Heart left ventricle (tissue), 16 donors: ENCODE data around the gene TAF5. TPM values are rescaled to one million over a fixed set of nuclear protein-coding genes. Genes with fewer than 3 reads are reported as not detected.

ENCODE experiments used
- ATAC-seq, 4 donors: fragments of 200-7000 bp; cut with Tn5 transposase; one replicate each; pipeline ENCODE4 v1.9.1; 2020 to 2022; ENCODE audit warnings: moderate library complexity in 4 of 4, mild to moderate bottlenecking in 3 of 4, moderate number of reproducible peaks in 1 of 4
- DNase-seq, 5 donors: peaks; one replicate each; pipeline ENCODE4 v3.0.0-alpha.2; 2020
- H3K27ac ChIP-seq, 12 donors: fragments of 200-600 bp; sonication (generic) in 4 of 12; one replicate each; pipeline versions ENCODE4 v1.5.0 to v1.8.0; 2016 to 2022; ENCODE audit warnings: mild to moderate bottlenecking in 2 of 12
- H3K27me3 ChIP-seq, 9 donors: fragments of 200-600 bp; sonication (generic) in 2 of 9; one replicate each; pipeline versions ENCODE4 v1.5.1 to v1.8.0; 2016 to 2022; ENCODE audit warnings: mild to moderate bottlenecking in 3 of 9
- H3K36me3 ChIP-seq, 9 donors: fragments of 200-600 bp; sonication (generic) in 2 of 9; one replicate each; pipeline versions ENCODE4 v1.5.0 to v1.8.0; 2018 to 2022; ENCODE audit warnings: mild to moderate bottlenecking in 2 of 9
- H3K4me1 ChIP-seq, 12 donors: fragments of 200-600 bp; sonication (generic) in 4 of 12; one replicate each; pipeline versions ENCODE4 v1.5.0 to v1.8.0; 2016 to 2022; ENCODE audit warnings: mild to moderate bottlenecking in 3 of 12
- H3K4me3 ChIP-seq, 12 donors: fragments of 200-600 bp; sonication (generic) in 4 of 12; one replicate each; pipeline versions ENCODE4 v1.5.0 to v1.8.0; 2017 to 2022; ENCODE audit warnings: mild to moderate bottlenecking in 9 of 12, moderate library complexity in 4 of 12
- H3K9me3 ChIP-seq, 12 donors: fragments of 200-600 bp; sonication (generic) in 4 of 12; one replicate each; pipeline versions ENCODE4 v1.5.0 to v1.8.0; 2016 to 2022; ENCODE audit warnings: mild to moderate bottlenecking in 1 of 12
- POLR2A ChIP-seq, 2 donors: fragments of 450-650 bp; IDR thresholded peaks; one replicate each; pipeline ENCODE4 v1.6.1; 2017; ENCODE audit warnings: antibody characterized with exemption in 2 of 2, mild to moderate bottlenecking in 2 of 2, moderate library complexity in 2 of 2
- WGBS, 4 donors: extraction: QIAGEN DNeasy Blood & Tissue Kit in 2 of 4; methylation state at CpG; one replicate each; pipeline versions ENCODE4 v1.1.5 to v1.1.7; 2013 to 2018; 5-methylcytosine and 5-hydroxymethylcytosine counted together
- intact Hi-C, 10 donors: fragments of 100-400 bp; cut with DNase I; formaldehyde crosslinking; loops; one replicate each; pipeline versions ENCODE4 v1.11.1 to v1.14.2; 2022
- long read RNA-seq, 3 donors: library from polyadenylated mRNA; unstranded; transcript quantifications; one replicate each; pipeline ENCODE4 v2.0.0, GENCODE V29; 2020 to 2021
- polyA plus RNA-seq, 2 donors: library from polyadenylated mRNA; stranded (reverse); fragments of 200-250 nt; gene quantifications; one replicate each; pipeline ENCODE4 v1.2.3, GENCODE V29; 2013
- total RNA-seq, 9 donors: library from RNA; depleted of rRNA in 2 of 9; stranded (reverse); fragments of >200 nt in 2 of 9; fragmentation: NEBNext Ultra II Directional in 3 of 9; extraction: Animal tissue kit (Norgen Biotek cat#: 25700) in 3 of 9; gene quantifications; one replicate each; pipeline versions ENCODE4 v1.1.0 to v1.2.4, GENCODE V29; 2016 to 2023
- TF ChIP-seq, protein P1 (sequence below), 12 donors: fragments of 200-600 bp; sonication (generic) in 4 of 12; IDR thresholded peaks; one replicate each; pipeline versions ENCODE4 v1.5.0 to v1.8.0; 2018 to 2022; ENCODE audit warnings: antibody characterized with exemption in 12 of 12, mild to moderate bottlenecking in 5 of 12
- donor health status: ischemic (EF 13 %, LVEDD 7.1; RV severe dilation, severe dysfunction).
- donor health status: healthy with polysubstance abuse.
- donor health status: DM: no; HTN: yes; CAD: no.
- donor health status: DM: no; HTN: no; CAD: no.
- donor health status: ischemic (EF 25% LVEDD 6.9; RV normal size, moderate dysfunction).
- donor health status: ischemic (EF 25% LVEDD 5.7; RV mildly dilated, moderate dysfunction).
- donor health status: healthy.
- donor health status: DM: yes; HTN: yes; CAD: no.
- donor health status: ischemic (EF 35%, LVEDD 5.7; RV mildly dilated, moderate dysfunction).
- donor health status: nonischemic (EF 11% LVEDD 7.7; RV severe dilation, severe dysfunction).
- donor health status: DM: yes; HTN: yes; CAD: no.
- donor health status: PGD.
- donor health status: ischemic (EF 29% LVEDD 5.4; RV normal size, mild dysfunction).
- donor health status: nonischemic (EF 23%, LVEDD 6.1; RV moderate dilation, normal function).

The TAF5 gene
- total RNA-seq, result 1 to 10 TPM; 1.1 to 3.3 (median 2.1) TPM
- 1 to 10 TPM; 1.2 to 2.1 TPM for polyA plus RNA-seq
- long read RNA-seq, donor 1, transcript TAF5-201 (11 exons, 3,268 nt), result major isoform, 5 of 8 reads
- long read RNA-seq, donor 1, partial matches to known transcripts, result 0 of 8 reads
- long read RNA-seq, donor 1, other reads (novel, unspliced or antisense), result 3 of 8 reads
- long read RNA-seq, donor 2, partial matches to known transcripts, result 0 of 2 reads
- long read RNA-seq, donor 2, other reads (novel, unspliced or antisense), result 1 of 2 reads
- long read RNA-seq, donor 3, transcript TAF5-201 (11 exons, 3,268 nt), result major isoform, 5 of 12 reads
- long read RNA-seq, donor 3, partial matches to known transcripts, result 5 of 12 reads
- long read RNA-seq, donor 3, other reads (novel, unspliced or antisense), result 2 of 12 reads

DNA sequence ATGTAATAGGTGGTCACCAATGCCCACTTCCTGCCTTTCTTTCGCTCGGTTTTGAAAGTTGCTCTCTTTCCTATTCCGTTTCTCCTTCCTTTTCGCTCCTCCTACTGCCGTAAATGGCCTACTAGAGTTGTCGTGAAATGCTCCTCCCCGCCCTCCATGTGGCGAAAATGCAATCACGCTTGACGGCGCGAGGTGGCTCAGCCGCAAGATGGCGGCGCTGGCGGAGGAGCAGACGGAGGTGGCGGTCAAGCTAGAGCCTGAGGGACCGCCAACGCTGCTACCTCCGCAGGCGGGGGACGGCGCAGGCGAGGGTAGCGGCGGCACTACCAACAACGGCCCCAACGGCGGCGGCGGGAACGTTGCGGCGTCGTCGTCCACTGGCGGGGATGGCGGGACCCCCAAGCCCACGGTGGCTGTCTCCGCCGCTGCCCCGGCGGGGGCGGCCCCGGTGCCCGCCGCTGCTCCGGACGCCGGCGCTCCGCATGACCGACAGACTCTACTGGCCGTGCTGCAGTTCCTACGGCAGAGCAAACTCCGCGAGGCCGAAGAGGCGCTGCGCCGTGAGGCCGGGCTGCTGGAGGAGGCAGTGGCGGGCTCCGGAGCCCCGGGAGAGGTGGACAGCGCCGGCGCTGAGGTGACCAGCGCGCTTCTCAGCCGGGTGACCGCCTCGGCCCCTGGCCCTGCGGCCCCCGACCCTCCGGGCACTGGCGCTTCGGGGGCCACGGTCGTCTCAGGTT lies at the start of gene TAF5:
TAF5 (plus strand) TSS at position 195 of the 737 bp plus-strand sequence; CDS start at position 209, 14 bp downstream.
- TF ChIP-seq POLR2A (IDR thresholded peaks at IDR 0.05), result peak; percentile 23 to 94
- TF ChIP-seq, protein P1, sequence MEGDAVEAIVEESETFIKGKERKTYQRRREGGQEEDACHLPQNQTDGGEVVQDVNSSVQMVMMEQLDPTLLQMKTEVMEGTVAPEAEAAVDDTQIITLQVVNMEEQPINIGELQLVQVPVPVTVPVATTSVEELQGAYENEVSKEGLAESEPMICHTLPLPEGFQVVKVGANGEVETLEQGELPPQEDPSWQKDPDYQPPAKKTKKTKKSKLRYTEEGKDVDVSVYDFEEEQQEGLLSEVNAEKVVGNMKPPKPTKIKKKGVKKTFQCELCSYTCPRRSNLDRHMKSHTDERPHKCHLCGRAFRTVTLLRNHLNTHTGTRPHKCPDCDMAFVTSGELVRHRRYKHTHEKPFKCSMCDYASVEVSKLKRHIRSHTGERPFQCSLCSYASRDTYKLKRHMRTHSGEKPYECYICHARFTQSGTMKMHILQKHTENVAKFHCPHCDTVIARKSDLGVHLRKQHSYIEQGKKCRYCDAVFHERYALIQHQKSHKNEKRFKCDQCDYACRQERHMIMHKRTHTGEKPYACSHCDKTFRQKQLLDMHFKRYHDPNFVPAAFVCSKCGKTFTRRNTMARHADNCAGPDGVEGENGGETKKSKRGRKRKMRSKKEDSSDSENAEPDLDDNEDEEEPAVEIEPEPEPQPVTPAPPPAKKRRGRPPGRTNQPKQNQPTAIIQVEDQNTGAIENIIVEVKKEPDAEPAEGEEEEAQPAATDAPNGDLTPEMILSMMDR (IDR thresholded peaks at IDR 0.05), result peak in 1 of 12 donors; percentile 15

DNA sequence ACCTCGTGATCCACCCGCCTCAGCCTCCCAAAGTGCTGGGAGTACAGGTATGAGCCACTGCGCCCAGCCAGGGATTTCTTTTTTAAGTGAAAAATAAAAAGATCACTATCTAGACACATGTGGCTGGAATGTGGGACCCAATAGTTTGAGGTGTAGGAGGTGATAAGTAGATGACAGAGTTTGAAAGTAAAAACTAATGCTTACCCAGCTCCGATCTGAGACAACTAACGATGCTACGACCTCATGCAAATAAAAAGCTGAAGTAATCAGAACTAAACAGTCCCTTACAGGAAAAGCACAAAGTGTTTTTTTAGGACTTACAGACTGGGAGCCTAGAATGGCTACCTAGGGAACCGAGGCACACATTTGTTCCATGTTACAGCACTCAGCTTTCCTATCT lies 39.9 kb upstream of the TAF5 start:
- peaks cover 0 to 94% (median 82%) of the 10 kb centered on the region in 9 donors for H3K36me3 ChIP-seq

More for the DNA sequence above, at the start of gene TAF5:
- ATAC-seq (peak; percentile 28 to 92 (median 89)), DNase-seq (peak; percentile 93 to 95 (median 93))
- 0 to 1% (median 1%) methylated on average over 34 to 81 of the region's 81 CpGs for WGBS, 4 donors
- H3K27me3 ChIP-seq, result no peaks in the 10 kb centered on the region
- intact Hi-C loops, result no loop called here
- peak within 1 kb of the TSS; percentile 49 to 99 (median 87) for H3K4me3 ChIP-seq
- H3K9me3 ChIP-seq, result no peaks in the 10 kb centered on the region
- H3K27ac ChIP-seq, result peak within 1 kb of the TSS; percentile 26 to 95 (median 88)
- H3K4me1 ChIP-seq, result peaks cover 6 to 25% (median 9%) of the 10 kb centered on the region in 12 donors
- peaks cover 0 to 2% (median 0%) of the 10 kb centered on the region in 9 donors for H3K36me3 ChIP-seq

DNA sequence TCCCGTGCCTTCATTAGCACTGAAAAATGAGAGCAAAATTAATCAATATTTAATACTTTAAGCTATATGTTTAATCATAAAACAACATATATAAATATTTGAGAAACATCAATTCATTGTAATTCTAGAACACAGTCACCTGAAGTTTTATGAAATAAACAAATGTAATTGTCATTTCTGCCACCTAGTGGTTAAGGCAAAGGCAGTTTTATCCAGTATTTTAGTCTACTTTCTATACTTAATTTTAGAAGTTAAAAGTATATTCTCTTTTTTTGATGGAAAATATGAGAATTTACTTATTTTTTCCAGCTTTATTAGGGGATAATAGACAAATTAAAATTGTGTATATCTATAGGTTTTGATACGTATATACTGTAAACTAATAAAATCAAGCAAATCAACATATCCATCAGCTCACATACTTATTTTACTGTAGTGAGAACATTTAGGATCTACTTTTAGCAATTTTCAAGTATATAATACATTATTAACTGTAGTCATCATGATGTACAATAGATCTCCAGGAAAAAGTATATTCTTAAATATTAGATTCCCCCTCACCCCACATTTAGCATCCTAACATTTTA lies 33.7 kb upstream of the TAF5 start:
- peaks cover 0 to 82% (median 74%) of the 10 kb centered on the region in 9 donors for H3K36me3 ChIP-seq
- intact Hi-C loops, result loop anchor here in 5 of 10 donors (5.0 to 10.0 kb wide), 4 partner anchors 417 to 619 kb away; partner anchors contain the start of genes CNNM2 (in 4 of the 5), ARL3 (in 1 of the 5), CYP17A1 (in 1 of the 5) and SFXN2 (in 1 of the 5)
- H3K9me3 ChIP-seq, result no peaks in the 10 kb centered on the region
- H3K4me3 ChIP-seq, result no peak overlapping the region
- no peaks in the 10 kb centered on the region for H3K4me1 ChIP-seq
- TF ChIP-seq, protein P1 (IDR thresholded peaks at IDR 0.05), result peak; percentile 39 to 69 (median 61)
- no peak for TF ChIP-seq POLR2A (IDR thresholded peaks at IDR 0.05)
- DNase-seq, result no peak
- H3K27me3 ChIP-seq, result no peaks in the 10 kb centered on the region
- H3K27ac ChIP-seq, result no peak overlapping the region
- no peak for ATAC-seq
- 92 to 94% (median 94%) methylated on average over 2 of the region's 2 CpGs for WGBS, 4 donors

More for the DNA sequence above, 39.9 kb upstream of the TAF5 start:
- H3K4me1 ChIP-seq, result no peaks in the 10 kb centered on the region
- TF ChIP-seq, protein P1 (IDR thresholded peaks at IDR 0.05), result no peak
- no peak for TF ChIP-seq POLR2A (IDR thresholded peaks at IDR 0.05)
- ATAC-seq (no peak), DNase-seq (no peak)
- WGBS, 4 donors, result 85 to 95% (median 94%) methylated on average over 7 of the region's 7 CpGs
- intact Hi-C loops, result no loop called here
- no peak overlapping the region for H3K4me3 ChIP-seq
- no peaks in the 10 kb centered on the region for H3K27me3 ChIP-seq
- no peak overlapping the region for H3K27ac ChIP-seq
- H3K9me3 ChIP-seq, result no peaks in the 10 kb centered on the region
